ENCODE results near the gene LDLRAD2.

DNA sequence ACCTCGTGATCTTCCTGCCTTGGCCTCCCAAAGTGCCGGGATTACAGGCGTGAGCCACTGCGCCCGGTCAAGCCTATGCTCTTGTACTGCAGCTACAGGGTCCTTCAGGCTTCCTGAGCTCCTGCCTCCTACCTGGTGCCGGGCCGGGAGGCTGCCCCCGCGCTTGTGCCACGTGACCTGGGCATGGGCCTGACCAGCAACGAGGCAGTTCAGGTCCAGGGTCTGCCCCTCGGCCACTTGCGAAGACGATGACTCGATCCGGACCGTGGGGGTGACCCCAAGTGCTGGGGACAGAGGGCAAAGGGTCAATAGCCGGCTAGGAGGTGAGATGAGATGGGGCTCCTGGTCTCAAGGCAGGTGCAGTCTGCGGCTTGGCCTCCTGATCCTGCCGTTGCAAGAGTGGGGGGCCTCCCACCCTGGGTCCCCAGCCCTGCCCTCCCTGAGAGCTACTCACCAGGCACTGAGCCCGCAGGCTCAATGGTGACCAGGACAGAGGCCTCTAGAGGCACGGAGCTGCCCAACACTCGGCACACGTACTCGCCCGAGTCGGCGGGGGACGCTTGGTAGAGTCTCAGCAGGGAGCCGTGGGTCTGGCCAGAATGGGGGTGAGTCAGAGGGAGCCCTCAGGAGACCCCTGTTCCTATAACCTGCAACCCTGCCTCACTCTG is 38.0 kb downstream of the LDLRAD2 start:
- TF ChIP-seq RAD21 (IDR thresholded peaks at IDR 0.05; ENCODE audit: low read depth) (no peak), POLR2AphosphoS5 (IDR thresholded peaks at IDR 0.05; ENCODE audit: low read depth, low read length) (no peak), EZH2phosphoT487 (IDR thresholded peaks at IDR 0.05; ENCODE audit: borderline replicate concordance) (no peak), SRF (IDR thresholded peaks at IDR 0.05; ENCODE audit: low read depth) (no peak), SP1 (IDR thresholded peaks at IDR 0.05; ENCODE audit: low read depth) (no peak)
- TF ChIP-seq, protein P1, sequence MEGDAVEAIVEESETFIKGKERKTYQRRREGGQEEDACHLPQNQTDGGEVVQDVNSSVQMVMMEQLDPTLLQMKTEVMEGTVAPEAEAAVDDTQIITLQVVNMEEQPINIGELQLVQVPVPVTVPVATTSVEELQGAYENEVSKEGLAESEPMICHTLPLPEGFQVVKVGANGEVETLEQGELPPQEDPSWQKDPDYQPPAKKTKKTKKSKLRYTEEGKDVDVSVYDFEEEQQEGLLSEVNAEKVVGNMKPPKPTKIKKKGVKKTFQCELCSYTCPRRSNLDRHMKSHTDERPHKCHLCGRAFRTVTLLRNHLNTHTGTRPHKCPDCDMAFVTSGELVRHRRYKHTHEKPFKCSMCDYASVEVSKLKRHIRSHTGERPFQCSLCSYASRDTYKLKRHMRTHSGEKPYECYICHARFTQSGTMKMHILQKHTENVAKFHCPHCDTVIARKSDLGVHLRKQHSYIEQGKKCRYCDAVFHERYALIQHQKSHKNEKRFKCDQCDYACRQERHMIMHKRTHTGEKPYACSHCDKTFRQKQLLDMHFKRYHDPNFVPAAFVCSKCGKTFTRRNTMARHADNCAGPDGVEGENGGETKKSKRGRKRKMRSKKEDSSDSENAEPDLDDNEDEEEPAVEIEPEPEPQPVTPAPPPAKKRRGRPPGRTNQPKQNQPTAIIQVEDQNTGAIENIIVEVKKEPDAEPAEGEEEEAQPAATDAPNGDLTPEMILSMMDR (IDR thresholded peaks at IDR 0.05 in 2 of 3, conservative IDR thresholded peaks at IDR 0.05 in 1 of 3; ENCODE audit: borderline replicate concordance in 1 of 3, insufficient read depth in 1 of 3, low read depth in 2 of 3, low read length in 2 of 3): no peak

All from HCT116 (cell line).